Measurements from ENCODE around the gene CCDC170. TPM values are rescaled to one million over a fixed set of nuclear protein-coding genes. Genes with fewer than 3 reads are reported as not detected.

CCDC170 gene
- total RNA-seq, 1 experiment from 2014 or later = not detected

- DNase-seq (ENCODE audit: low read depth, low spot score) (no peak), ATAC-seq (no peak)
- Histone ChIP-seq H3K27ac (ENCODE audit: low read length) (no peak overlapping the region), H3K4me1 (ENCODE audit: control insufficient read depth, insufficient read depth, low read length) (peaks cover 2% of the 10 kb centered on the region; the same call in 1 of the 2 replicates), H3K27me3 (ENCODE audit: control insufficient read depth, insufficient read depth, low read length) (no peaks in the 10 kb centered on the region), H3K36me3 (ENCODE audit: control insufficient read depth, insufficient read depth, low read length) (no peaks in the 10 kb centered on the region), H3K4me3 (ENCODE audit: low read depth in 2 of 2, low read length in 2 of 2) (no peak overlapping the region), H3K9me3 (ENCODE audit: control insufficient read depth, insufficient read depth, low read depth, low read length) (no peaks in the 10 kb centered on the region)
- intact Hi-C loops (cut with micrococcal nuclease; ENCODE audit: unreplicated experiment) (no loop called here), in situ Hi-C loops (cut with HindIII; ENCODE audit: low pct_unique_long_range_greater_than_20kb, low sequenced_read_pairs) (no loop called here)
- ChIA-PET CTCF (no interaction called here), POLR2A (no interaction called here)
- no TSS peak for BruUV-seq (replicated peaks)
- TF ChIP-seq TCF7L2 (IDR thresholded peaks at IDR 0.05; ENCODE audit: low read depth, low read length) (no peak), SIN3A (IDR thresholded peaks at IDR 0.05; ENCODE audit: borderline replicate concordance, insufficient read depth, low read depth, low read length) (no peak), REST (IDR thresholded peaks at IDR 0.05; ENCODE audit: insufficient read depth in 1 of 2, low read depth in 2 of 2, low read length in 1 of 2) (no peak), POLR2AphosphoS5 (IDR thresholded peaks at IDR 0.05; ENCODE audit: low read depth, low read length) (no peak)
- TF ChIP-seq, protein P1, sequence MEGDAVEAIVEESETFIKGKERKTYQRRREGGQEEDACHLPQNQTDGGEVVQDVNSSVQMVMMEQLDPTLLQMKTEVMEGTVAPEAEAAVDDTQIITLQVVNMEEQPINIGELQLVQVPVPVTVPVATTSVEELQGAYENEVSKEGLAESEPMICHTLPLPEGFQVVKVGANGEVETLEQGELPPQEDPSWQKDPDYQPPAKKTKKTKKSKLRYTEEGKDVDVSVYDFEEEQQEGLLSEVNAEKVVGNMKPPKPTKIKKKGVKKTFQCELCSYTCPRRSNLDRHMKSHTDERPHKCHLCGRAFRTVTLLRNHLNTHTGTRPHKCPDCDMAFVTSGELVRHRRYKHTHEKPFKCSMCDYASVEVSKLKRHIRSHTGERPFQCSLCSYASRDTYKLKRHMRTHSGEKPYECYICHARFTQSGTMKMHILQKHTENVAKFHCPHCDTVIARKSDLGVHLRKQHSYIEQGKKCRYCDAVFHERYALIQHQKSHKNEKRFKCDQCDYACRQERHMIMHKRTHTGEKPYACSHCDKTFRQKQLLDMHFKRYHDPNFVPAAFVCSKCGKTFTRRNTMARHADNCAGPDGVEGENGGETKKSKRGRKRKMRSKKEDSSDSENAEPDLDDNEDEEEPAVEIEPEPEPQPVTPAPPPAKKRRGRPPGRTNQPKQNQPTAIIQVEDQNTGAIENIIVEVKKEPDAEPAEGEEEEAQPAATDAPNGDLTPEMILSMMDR (IDR thresholded peaks at IDR 0.05) = no peak
Observed at GRCh38 chr6:151630387-151630786, 136.6 kb downstream of the CCDC170 start.

DNA sequence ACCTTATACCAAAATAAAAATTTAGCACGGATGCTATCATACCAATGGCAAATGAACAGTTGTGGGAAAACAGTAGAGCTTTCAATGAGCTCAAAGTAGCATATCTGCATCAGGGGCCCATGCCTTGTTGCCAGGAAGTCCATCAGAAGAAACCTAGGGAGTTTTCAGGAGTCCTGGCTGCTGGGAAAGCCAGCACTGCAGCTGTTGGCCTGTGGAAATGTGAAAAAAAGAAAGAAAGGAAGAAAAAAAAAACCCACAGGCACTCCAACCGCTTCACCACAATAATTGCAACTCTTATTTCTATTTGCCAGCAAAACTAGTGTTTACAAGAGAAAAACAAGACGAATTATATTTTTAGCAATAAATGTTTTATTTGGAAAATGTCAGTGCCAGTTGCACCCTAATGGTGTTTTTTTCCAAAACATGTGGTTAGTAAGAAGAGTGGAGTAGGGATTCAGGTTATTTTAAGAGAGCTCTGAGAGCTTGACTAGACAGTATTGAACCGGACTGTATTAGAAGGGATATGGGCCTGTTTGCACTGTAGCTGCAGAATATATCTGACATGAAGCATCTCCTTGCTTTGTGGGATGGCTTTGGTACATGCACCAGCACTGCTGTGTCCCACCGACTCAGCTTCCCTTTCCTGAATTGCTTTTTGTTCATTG is 137.3 kb downstream of the CCDC170 start:
- no peak for ATAC-seq
- in situ Hi-C loops (cut with HindIII; ENCODE audit: low pct_unique_long_range_greater_than_20kb, low sequenced_read_pairs) (no loop called here), intact Hi-C loops (cut with micrococcal nuclease; ENCODE audit: unreplicated experiment) (no loop called here)
- no TSS peak for BruUV-seq (replicated peaks)
- Histone ChIP-seq H3K36me3 (ENCODE audit: control insufficient read depth, insufficient read depth, low read length) (no peaks in the 10 kb centered on the region), H3K27ac (ENCODE audit: low read length) (no peak overlapping the region), H3K4me1 (ENCODE audit: control insufficient read depth, insufficient read depth, low read length) (peaks cover 2% of the 10 kb centered on the region; the same call in 1 of the 2 replicates), H3K4me3 (ENCODE audit: low read depth in 2 of 2, low read length in 2 of 2) (no peak overlapping the region), H3K27me3 (ENCODE audit: control insufficient read depth, insufficient read depth, low read length) (no peaks in the 10 kb centered on the region), H3K9me3 (ENCODE audit: control insufficient read depth, insufficient read depth, low read depth, low read length) (no peaks in the 10 kb centered on the region)
- CTCF ChIA-PET = no interaction called here
- DNase-seq (ENCODE audit: low read depth, low spot score) = no peak
- TF ChIP-seq TCF7L2 (IDR thresholded peaks at IDR 0.05; ENCODE audit: low read depth, low read length) (no peak), SIN3A (IDR thresholded peaks at IDR 0.05; ENCODE audit: borderline replicate concordance, insufficient read depth, low read depth, low read length) (no peak), REST (IDR thresholded peaks at IDR 0.05; ENCODE audit: insufficient read depth in 1 of 2, low read depth in 2 of 2, low read length in 1 of 2) (no peak)
- POLR2A ChIA-PET = no interaction called here

Data from Panc1 (cell line).